HG03159 (cell line): ENCODE results near the gene ACKR1.

Experiments used
- ATAC-seq: cut with Tn5 transposase; IDR thresholded peaks from one replicate; pipeline ENCODE4 v1.9.1; 2021; ENCODE audit warnings: mild to moderate bottlenecking, moderate library complexity; ENCODE audit not compliant: unreplicated experiment

Gene ACKR1

DNA sequence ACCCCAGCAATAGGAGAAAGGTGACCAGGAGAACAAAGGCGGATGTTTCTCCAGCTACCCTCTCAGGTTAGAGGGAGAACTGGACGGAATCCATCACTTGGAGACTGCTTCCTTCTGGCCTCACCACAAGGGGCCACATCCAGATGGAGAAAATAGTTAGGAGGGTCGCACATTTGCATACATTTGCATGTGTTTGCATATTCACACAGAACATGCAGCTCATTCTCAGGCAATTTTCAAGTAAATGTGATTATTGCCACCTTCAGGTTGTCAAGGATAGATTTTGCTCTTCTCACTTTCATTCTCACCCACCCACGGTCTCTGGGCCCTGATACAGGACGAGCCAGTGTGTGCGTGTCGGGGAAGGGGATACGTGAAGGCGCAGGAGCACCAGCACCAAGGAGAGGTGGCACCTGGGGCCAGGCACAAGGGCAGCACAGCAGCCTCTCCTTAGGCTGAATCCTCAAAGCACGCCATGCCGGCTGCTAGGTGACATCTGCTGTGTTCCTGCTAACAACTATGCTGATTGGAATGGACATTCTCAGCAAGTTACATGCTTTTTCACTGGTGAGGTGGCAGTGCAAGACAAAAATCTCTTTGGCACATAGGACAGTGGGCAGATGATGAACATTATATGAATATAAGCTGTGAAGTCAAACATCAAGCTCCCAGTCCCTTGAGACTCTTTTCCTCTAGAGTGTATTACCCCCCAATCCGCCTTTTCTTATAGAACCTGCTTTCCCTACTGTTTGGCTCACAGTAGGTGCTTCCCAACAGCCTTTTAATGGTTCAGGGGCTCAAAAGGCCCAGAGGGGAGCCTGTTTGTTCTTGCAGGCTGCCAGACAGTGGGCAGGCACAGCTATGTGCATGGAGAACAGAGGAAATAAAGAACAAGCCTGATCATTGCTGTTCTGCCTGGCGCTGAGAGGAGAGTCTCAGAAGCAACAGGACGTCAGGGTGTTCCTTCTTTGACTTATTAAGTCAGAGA is 14.3 kb downstream of the ACKR1 start:
- no peak for ATAC-seq

GRCh38 chr1:159222075-159222865 is 17.6 kb downstream of the ACKR1 start:
- no peak for ATAC-seq

DNA sequence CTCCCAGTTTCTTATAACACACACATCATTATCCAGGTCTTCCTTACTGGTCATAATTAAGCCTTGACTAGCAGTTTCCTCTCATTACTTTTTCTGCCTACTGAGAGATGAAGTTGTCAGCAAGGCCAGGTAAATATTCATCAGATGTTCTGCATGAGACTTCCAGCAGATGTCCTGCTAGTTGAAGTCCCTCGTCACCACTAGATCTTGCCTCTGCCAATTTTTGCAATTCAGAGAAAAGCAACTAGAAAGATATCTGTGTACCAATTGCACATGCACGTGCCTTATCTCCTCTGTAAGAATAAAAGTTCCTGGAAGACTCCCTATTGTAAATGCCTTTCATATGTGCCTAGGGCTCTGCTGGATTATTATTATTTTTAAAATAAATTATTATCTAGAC is 18.3 kb downstream of the ACKR1 start:
- ATAC-seq, result no peak

DNA sequence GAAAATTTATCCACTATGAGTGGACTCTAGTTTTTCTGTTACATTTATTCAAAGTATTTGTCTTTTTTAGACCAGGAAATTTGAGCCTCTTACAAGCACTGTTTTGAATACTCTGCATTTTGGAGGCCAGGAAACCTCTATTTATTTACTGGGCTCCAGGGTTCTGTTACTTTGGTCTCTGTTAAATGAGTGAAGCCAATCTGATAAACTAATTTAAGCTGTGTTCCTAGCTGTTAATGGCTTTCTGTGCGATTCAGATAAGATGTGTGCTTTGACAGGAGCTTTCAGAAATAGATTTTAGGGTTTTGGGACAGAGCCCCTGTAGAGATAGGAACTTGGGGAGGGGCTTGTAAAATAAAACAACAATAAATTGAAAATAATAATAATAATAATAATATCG is 23.9 kb downstream of the ACKR1 start:
- ATAC-seq, result no peak

GRCh38 chr1:159229260-159229885 is 24.7 kb downstream of the ACKR1 start:
- no peak for ATAC-seq

- no peak for ATAC-seq
These were observed 25.2 kb downstream of the ACKR1 start for GRCh38 chr1:159229896-159230295.

DNA sequence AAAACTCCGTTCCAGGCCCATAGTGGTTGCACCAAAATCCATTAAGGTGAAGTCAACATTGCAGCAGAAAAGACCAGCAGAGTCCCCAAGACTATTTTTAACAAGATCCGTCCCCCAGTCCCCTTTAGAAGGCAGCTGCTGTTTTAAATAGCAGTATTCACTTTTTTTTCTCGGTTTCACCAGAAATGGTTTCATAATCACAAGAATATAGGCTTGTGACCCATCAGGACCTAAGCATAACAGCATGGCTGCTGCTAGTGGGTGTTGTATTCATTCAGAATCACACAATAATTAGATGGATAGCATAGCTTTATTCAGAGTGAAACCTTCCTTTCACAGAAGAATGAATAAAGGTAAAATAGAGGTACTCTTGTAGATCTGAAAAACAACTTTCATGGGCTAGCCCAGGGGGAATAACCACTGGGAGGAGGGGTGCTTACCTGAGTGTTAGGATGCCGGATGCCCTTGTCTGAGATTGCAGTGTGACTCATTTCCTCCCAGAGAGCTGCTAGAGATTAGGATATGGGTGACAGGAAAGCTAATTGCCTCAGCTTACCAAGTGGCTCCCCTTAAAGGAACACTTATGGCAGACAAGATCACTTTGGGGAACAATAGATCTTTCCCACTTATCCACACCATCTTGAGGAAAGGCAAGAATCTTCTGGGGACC is 35.0 kb downstream of the ACKR1 start:
- ATAC-seq, result peak; percentile 74

- ATAC-seq, result no peak
These were observed 42.6 kb downstream of the ACKR1 start for GRCh38 chr1:159247266-159247665.

DNA sequence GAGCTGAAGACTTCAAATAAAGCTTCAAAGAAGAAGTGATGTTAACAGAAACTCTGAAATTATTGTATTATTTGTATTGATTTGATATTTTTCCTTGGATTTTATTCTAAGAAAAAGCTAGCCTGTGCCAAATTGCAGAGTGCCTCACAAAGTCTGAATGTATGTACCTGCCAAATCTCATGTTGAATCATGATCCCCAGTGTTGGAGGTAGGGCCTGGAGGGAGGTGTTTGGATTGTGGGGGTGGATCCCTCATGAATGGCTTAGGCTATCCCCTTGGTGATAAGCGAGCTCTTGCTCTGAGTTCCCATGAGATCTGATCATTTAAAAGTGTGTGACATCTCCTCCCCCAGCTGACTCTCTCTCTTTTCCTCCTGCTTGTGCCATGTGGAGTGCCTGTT is 43.6 kb downstream of the ACKR1 start:
- ATAC-seq, result no peak

GRCh38 chr1:159250638-159251216 is 46.1 kb downstream of the ACKR1 start:
- no peak for ATAC-seq
